Transverse colon (tissue), 4 donors: ENCODE data around the gene TNS4. TPM values are rescaled to one million over a fixed set of nuclear protein-coding genes. Genes with fewer than 3 reads are reported as not detected.

ENCODE experiments used
- DNase-seq: peaks from one replicate; pipeline ENCODE4 v3.0.0-alpha.2; 2019
- H3K27ac ChIP-seq, 4 donors: fragments of 200-600 bp; sonication (generic); 2 replicates each; pipeline ENCODE4 v1.5.1; 2016 to 2018; ENCODE audit warnings: inconsistent platforms in 4 of 4
- H3K27me3 ChIP-seq: fragments of 200-600 bp; sonication (generic); 2 replicates; pipeline ENCODE4 v1.5.1; 2017; ENCODE audit warnings: inconsistent platforms
- H3K36me3 ChIP-seq, 4 donors: fragments of 200-600 bp; sonication (generic); 2 replicates each; pipeline ENCODE4 v1.5.1; 2017 to 2019; ENCODE audit warnings: inconsistent platforms in 4 of 4
- H3K4me1 ChIP-seq, 4 donors: fragments of 200-600 bp; sonication (generic); 2 replicates each; pipeline ENCODE4 v1.5.1; 2017 to 2020; ENCODE audit warnings: inconsistent platforms in 4 of 4
- H3K4me3 ChIP-seq, 4 donors: fragments of 200-600 bp; sonication (generic); 1 replicate in 1 of 4; 2 replicates in 3 of 4; pipeline versions ENCODE4 v1.5.1 to v1.6.1; 2017 to 2019; ENCODE audit warnings: inconsistent platforms in 4 of 4
- H3K9me3 ChIP-seq, 2 donors: fragments of 200-600 bp; sonication (generic); 2 replicates each; pipeline ENCODE4 v1.5.1; 2017 to 2019; ENCODE audit warnings: inconsistent platforms in 2 of 2
- EP300 ChIP-seq: sonication (generic); formaldehyde crosslinking; IDR thresholded peaks from one replicate; pipeline ENCODE4 v1.6.1; 2017; ENCODE audit warnings: antibody characterized with exemption, low read depth
- POLR2A ChIP-seq: fragments of 450-650 bp; IDR thresholded peaks from one replicate; pipeline ENCODE4 v1.6.1; 2016; ENCODE audit warnings: antibody characterized with exemption, mild to moderate bottlenecking, moderate library complexity
- POLR2AphosphoS5 ChIP-seq, 3 donors: sonication (generic); formaldehyde crosslinking; IDR thresholded peaks; one replicate each; pipeline ENCODE4 v1.6.1; 2016; ENCODE audit warnings: antibody characterized with exemption in 3 of 3
- WGBS, 2 donors: methylation state at CpG; one replicate each; pipeline ENCODE4 v1.1.5; 2018; ENCODE audit warnings: low coverage in 1 of 2; 5-methylcytosine and 5-hydroxymethylcytosine counted together
- in situ Hi-C, 4 donors: fragments of 200-750 bp; cut with MboI; loops; one replicate each; pipeline versions ENCODE4 v1.15.0 to v1.15.1; 2017; ENCODE audit warnings: low sequenced_read_pairs in 3 of 4, low pct_ligation_motif_present in 1 of 4, low pct_unique_long_range_greater_than_20kb in 1 of 4
- intact Hi-C: fragments of 100-400 bp; cut with DNase I; formaldehyde crosslinking; loops from one replicate; pipeline ENCODE4 v1.15.1; 2023; ENCODE audit warnings: low total_unique reads
- total RNA-seq, 4 donors: library from RNA; depleted of rRNA; stranded (reverse); fragments of >200 nt; gene quantifications; one replicate each; pipeline ENCODE4 v1.1.0, GENCODE V29; 2016
- TF ChIP-seq, protein P1 (sequence below), 5 experiments: fragments of 200-600 bp in 3 of 5; fragments of 450-650 bp in 2 of 5; sonication (generic) in 3 of 5; IDR thresholded peaks; 1 replicate in 2 of 5; 2 replicates in 3 of 5; pipeline ENCODE4 v1.5.1; 2016 to 2017; ENCODE audit warnings: antibody characterized with exemption in 5 of 5, inconsistent platforms in 3 of 5, mild to moderate bottlenecking in 2 of 5, moderate library complexity in 1 of 5

Gene TNS4
- total RNA-seq, 4 donors from 2014 or later, result 1.2 to 4.2 (median 2.5) TPM; not detected in 1

DNA sequence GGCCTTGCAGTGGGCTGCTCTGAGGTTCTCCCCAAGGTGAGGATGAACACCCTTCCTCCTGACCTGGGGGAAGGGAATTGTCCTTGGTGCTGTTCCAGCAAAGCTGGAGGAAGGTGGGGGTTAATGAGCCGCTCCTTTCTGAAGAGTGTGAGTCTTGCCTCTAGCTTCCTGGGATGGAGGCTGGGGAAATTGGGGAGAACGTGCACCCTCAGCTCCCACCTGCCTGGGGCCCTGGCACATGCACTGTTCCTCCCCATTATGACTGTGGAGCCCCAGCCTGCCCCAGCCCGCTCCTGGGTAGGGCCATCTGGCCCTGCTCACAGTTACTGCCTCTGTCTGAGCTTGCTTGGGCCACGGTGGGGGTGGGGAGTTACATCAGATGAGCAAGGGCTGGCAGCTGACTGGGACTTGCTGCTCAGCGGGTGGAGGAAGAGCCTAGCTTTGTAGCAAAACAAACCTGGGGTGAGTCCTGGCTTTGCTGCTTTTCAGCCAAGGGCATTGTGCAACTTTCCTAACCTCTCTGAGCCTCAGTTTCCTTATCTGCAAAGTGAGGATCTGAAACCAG is 11.1 kb downstream of the TNS4 start:
- H3K4me3 ChIP-seq, result no peak overlapping the region
- peaks cover 16 to 47% (median 28%) of the 10 kb centered on the region in 4 donors for H3K4me1 ChIP-seq

GRCh38 chr17:40487371-40488020 is 13.9 kb downstream of the TNS4 start:
- 79% methylated on average over 6 of the region's 7 CpGs; no CpG with 5 or more reads in 1 of the 2 donors for WGBS, 2 donors
- Histone ChIP-seq H3K4me1 (peaks cover 16 to 55% (median 32%) of the 10 kb centered on the region in 4 donors), H3K4me3 (no peak overlapping the region), H3K27me3 (no peaks in the 10 kb centered on the region), H3K9me3 (no peaks in the 10 kb centered on the region), H3K27ac (peak overlapping the region; percentile 7 to 74 (median 65)), H3K36me3 (no peaks in the 10 kb centered on the region)
- intact Hi-C loops, result no loop called here
- TF ChIP-seq POLR2A (no peak), POLR2AphosphoS5 (IDR thresholded peaks at IDR 0.05) (no peak), EP300 (no peak)
- TF ChIP-seq, protein P1, sequence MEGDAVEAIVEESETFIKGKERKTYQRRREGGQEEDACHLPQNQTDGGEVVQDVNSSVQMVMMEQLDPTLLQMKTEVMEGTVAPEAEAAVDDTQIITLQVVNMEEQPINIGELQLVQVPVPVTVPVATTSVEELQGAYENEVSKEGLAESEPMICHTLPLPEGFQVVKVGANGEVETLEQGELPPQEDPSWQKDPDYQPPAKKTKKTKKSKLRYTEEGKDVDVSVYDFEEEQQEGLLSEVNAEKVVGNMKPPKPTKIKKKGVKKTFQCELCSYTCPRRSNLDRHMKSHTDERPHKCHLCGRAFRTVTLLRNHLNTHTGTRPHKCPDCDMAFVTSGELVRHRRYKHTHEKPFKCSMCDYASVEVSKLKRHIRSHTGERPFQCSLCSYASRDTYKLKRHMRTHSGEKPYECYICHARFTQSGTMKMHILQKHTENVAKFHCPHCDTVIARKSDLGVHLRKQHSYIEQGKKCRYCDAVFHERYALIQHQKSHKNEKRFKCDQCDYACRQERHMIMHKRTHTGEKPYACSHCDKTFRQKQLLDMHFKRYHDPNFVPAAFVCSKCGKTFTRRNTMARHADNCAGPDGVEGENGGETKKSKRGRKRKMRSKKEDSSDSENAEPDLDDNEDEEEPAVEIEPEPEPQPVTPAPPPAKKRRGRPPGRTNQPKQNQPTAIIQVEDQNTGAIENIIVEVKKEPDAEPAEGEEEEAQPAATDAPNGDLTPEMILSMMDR (IDR thresholded peaks at IDR 0.05), result no peak
- DNase-seq, result no peak
- in situ Hi-C loops, result no loop called here

More for the DNA sequence above, 11.1 kb downstream of the TNS4 start:
- no peaks in the 10 kb centered on the region for H3K27me3 ChIP-seq
- no peaks in the 10 kb centered on the region for H3K36me3 ChIP-seq
- in situ Hi-C loops, result no loop called here
- H3K27ac ChIP-seq, result peak overlapping the region; percentile 54 to 90 (median 80)
- WGBS, 2 donors, result 48% methylated on average over 5 of the region's 5 CpGs; no CpG with 5 or more reads in 1 of the 2 donors
- DNase-seq, result peak; percentile 58
- TF ChIP-seq, protein P1 (IDR thresholded peaks at IDR 0.05), result no peak
- TF ChIP-seq POLR2AphosphoS5 (IDR thresholded peaks at IDR 0.05), result peak; percentile 49 to 74 (median 61)
- TF ChIP-seq POLR2A, result no peak
- no peaks in the 10 kb centered on the region for H3K9me3 ChIP-seq
- intact Hi-C loops, result no loop called here

- DNase-seq, result no peak
- TF ChIP-seq POLR2A, result no peak
- TF ChIP-seq POLR2AphosphoS5 (IDR thresholded peaks at IDR 0.05), result peak in 1 of 3 donors; percentile 19
- Histone ChIP-seq H3K4me3 (no peak overlapping the region), H3K27me3 (no peaks in the 10 kb centered on the region), H3K4me1 (peaks cover 16 to 49% (median 30%) of the 10 kb centered on the region in 4 donors), H3K36me3 (no peaks in the 10 kb centered on the region), H3K27ac (peak overlapping the region; percentile 57 to 74 (median 68)), H3K9me3 (no peaks in the 10 kb centered on the region)
- in situ Hi-C loops (no loop called here), intact Hi-C loops (no loop called here)
- WGBS, 2 donors, result 84 to 90% methylated on average over 6 to 12 of the region's 12 CpGs
Observed at GRCh38 chr17:40486522-40487370, 14.7 kb downstream of the TNS4 start.

GRCh38 chr17:40485851-40486521 is 15.4 kb downstream of the TNS4 start:
- Histone ChIP-seq H3K27ac (peak overlapping the region; percentile 57 to 74 (median 68)), H3K36me3 (no peaks in the 10 kb centered on the region), H3K4me1 (peaks cover 16 to 49% (median 24%) of the 10 kb centered on the region in 4 donors), H3K9me3 (no peaks in the 10 kb centered on the region), H3K4me3 (no peak overlapping the region), H3K27me3 (no peaks in the 10 kb centered on the region)
- in situ Hi-C loops (no loop called here), intact Hi-C loops (no loop called here)
- 40 to 59% methylated on average over 1 to 17 of the region's 17 CpGs for WGBS, 2 donors
- DNase-seq, result no peak
- no peak for TF ChIP-seq POLR2A
- TF ChIP-seq POLR2AphosphoS5 (IDR thresholded peaks at IDR 0.05), result peak; percentile 34 to 42 (median 39)
- peak; percentile 19 for TF ChIP-seq EP300
